Stimulated activated CD8-positive, alpha-beta memory T cell treated with anti-CD3 and anti-CD28 coated beads, Interleukin-2, amount 100 ng/mL, for 48 hours (primary cell): Measurements from ENCODE around the gene TRPT1.
"Not testable (repeated sequence)": the region's sequence is repeated elsewhere in the genome, so short reads cannot be mapped to it uniquely, and the experiment has no call there.

Experiments
- DNase-seq, 2 donors: peaks; one replicate each; pipeline ENCODE4 v3.0.0-alpha.2; 2020; ENCODE audit warnings: low read depth in 2 of 2

Gene TRPT1

DNA sequence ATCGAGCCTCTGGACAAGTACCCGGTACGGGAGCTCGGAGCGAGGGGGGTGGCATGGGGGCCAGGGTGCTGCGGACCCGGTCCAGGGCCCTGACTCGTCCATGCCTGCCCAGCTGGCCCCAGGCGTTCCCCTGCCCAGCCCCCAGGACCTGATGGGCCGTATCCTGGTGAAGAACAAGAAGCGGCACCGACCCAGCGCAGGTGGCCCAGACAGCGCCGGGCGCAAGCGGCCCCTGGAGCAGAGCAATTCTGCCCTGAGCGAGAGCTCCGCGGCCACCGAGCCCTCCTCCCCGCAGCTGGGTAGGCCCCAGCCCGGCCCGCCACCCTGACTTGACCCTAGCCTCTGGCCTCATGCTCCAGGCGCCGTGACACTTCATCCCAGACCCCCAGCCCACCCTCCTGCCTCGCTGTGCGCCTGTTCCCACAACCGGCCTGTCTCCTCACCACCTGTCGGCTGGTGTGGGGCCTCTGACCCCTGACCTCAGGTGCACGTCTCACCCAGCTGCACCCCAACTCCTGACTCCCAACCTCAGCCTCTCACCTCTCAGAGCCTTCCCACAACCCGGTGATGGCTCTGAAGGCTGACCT, 33.1 kb upstream of the TRPT1 start:
- DNase-seq, result no peak

DNA sequence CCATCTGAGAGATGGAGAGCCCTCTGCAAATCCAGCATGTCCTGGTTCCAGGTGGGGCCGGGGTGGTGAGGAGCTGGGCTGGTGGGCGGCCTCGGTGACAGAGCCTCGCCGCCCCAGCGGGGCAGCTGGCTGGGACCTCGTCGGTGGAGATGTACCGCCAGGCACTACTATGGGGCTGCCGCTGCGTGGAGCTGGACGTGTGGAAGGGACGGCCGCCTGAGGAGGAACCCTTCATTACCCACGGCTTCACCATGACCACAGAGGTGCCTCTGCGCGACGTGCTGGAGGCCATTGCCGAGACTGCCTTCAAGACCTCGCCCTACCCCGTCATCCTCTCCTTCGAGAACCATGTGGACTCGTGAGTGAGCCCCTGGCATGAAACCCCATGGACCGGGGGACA, 32.4 kb upstream of the TRPT1 start:
- DNase-seq, result no peak

GRCh38 chr11:64256300-64256699, 30.3 kb upstream of the TRPT1 start:
- no peak for DNase-seq

DNA sequence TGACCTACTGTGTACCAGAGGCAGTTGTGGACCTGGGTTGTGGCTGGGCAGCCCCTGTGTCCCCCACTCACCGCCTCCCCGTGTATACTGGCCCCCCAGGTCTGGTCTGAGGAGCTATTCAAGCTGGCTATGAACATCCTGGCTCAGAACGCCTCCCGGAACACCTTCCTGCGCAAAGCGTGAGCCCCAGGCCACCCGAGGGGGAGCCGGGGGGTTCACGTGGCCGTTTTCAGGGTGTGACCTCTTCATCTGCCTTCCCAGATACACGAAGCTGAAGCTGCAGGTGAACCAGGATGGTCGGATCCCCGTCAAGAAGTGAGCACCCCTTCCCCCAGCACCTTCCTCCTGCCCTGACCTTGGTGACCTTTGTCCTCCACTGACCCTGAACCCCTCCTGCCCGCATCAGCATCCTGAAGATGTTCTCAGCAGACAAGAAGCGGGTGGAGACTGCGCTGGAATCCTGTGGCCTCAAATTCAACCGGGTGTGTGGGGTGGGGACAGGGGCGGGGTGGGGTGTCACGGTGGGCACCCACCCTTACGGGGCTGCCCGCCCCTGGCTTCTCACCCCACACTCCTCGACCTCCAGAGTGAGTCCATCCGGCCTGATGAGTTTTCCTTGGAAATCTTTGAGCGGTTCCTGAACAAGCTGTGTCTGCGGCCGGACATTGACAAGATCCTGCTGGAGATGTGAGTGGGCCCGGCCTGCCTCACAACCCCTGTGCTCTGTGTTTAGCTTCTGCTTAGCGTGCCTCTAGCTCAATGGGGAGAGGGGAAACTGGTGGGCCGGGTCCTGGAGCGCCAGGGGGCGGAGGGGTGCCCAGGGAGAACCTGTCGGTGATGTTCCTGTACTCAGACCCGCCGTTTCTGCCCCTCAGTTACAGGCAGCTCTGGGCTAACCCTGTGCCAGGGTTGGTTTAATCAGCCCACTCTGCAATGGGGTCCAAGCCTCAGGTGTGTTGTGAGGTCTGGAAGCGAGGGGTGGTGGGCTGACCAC, 29.4 kb upstream of the TRPT1 start:
- no peak for DNase-seq

DNA sequence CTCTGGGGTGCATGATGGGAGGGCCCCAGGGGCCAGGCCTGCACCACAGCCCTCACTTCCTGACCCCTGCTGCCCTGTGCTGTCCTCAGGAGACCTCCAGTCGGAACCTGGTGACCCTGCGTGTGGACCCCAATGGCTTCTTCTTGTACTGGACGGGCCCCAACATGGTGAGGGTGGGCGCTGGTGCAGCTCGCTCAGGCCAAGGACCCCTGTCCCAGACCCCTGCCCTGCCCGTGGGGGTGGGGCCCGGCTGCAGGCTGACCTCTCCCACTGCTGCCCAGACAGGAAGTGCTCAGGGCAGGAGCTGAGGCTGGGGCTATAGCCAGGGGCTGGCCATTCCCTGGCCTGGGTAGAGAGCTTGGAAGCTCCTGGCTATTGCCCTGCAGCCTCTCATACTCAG, 28.3 kb upstream of the TRPT1 start:
- DNase-seq, result no peak

DNA sequence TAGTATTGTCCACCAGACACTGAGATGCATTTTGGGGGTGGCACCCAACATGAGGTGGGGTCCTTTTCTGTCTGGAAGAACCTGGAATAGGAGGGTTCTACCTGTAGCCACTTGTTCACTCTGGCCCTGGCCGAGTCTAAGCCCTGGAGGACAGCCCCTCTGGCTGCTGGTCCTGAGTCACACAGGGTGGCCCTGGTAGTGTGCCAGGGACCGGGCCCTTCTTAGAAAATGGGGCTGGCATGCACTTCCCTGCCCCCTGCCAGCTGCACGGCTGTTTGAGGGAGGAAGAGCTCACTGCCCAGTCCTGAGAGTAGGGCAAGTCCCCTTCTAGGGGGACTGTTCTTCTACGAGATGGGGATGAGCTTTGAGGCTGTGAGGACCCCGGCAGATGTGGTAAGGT, 27.5 kb upstream of the TRPT1 start:
- DNase-seq, result no peak

DNA sequence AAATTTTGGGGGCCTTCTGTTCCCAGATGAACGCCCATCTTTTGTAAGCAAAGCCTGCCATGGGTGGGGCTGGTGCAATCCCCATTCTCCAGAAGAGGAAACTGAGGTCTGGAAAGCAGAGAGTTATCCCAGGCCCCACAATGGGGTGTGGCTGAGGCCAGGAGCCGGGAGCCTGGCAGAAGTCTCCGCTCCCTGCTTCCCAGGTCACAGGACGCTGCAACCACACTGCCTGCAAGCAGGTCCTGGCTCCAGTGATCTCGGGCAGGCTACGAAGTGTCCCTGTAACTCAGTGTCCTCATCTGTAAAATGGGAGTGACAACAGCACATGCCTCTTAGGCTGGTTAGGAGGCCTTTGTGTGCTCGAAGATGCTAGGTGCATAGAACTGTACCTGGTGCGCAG, 27.1 kb upstream of the TRPT1 start:
- DNase-seq, result no peak

- DNase-seq, result no peak
Measured at GRCh38 chr11:64252003-64252872, 26.3 kb upstream of the TRPT1 start.

DNA sequence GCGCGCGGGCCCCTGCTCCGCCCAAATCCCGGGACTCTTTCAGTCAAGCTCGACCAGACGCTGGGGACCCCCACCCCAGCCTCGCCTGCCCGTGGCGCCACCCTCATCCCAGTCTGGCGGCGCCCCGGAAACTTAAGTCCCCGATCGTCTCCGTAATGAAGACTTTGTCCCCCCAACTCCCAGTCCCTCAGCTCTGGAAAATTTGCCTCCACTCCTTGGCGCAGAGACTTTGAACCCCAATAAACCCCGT, 25.7 kb upstream of the TRPT1 start:
- no peak for DNase-seq

GRCh38 chr11:64251016-64251752, 25.2 kb upstream of the TRPT1 start, which contains the start of gene PLCB3:
Gene PLCB3, plus strand, starts transcription at chr11:64251530. Its CDS starts 120 bp downstream, at chr11:64251650.
- DNase-seq, result peak in 1 of 2 donors; percentile 59

DNA sequence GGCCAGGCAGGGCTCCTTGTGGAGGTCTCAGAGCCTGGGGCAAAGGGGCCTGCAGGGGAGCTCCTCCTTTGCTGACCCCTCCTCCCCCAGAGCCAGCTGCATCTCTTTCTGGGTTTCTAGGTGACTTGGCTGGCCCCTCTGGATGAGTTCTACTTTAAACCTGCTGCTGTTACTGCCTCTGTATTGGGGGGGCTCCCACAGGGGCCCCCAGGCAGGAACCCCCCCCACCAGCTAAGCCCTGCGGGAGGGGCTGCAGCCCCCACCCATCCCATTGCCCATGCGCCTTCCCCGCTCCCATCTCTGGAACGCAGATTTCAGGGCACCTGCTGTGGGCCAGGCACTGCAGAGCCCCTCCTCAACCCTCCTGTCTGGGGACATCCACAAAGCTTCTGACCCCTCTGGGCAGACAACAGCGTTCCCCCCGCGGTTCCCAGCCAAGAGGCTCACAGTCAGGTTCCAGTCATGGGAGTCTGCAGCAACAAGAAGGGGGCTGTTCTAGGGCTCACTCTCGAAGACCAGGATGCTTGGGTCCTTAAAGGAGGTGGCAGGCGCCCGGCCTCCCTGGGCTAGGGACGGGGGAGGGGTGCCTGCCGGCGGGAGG, 24.5 kb upstream of the TRPT1 start:
- DNase-seq, result no peak

GRCh38 chr11:64249563-64250414, 23.8 kb upstream of the TRPT1 start:
- no peak for DNase-seq

DNA sequence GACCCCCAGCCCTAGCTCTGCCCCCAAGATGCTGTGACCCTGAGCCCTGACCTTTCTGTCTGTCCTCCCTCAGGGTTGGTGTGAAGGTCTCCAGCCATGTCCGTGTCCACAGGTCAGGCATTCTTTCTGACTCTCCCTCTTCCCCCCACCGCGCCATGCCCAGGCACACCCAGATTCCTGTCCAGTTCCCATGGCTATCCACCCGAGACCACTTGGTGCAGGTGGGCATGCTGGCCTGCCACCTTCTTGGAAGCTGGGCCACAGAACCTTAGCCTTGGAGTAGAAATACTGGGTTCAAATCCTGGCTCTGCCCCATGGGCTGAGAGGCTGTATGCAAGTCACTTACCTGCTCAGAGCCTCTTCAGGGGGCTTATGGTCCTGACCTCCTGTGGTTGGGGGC, 23.1 kb upstream of the TRPT1 start:
- DNase-seq, result no peak

DNA sequence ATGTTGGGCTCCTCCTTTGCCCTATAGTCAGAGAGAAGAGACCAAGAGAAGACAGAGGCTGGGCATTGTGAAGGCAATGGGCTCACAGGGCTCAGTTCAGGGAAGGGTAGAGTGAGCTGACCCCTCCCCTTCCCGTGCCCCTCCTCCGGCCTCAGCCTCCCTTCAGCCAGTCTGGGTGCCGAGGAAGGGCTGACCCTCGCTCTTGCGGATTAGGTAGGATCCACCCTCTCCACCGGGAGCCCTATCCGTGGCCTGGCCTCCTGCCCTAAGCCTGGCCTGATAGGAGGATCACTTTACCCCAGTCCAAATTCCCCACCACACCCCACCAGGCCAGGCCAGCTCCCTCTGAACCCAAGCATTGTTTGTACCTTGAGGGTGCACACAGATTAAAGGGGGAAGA, 22.6 kb upstream of the TRPT1 start:
- DNase-seq, result no peak

DNA sequence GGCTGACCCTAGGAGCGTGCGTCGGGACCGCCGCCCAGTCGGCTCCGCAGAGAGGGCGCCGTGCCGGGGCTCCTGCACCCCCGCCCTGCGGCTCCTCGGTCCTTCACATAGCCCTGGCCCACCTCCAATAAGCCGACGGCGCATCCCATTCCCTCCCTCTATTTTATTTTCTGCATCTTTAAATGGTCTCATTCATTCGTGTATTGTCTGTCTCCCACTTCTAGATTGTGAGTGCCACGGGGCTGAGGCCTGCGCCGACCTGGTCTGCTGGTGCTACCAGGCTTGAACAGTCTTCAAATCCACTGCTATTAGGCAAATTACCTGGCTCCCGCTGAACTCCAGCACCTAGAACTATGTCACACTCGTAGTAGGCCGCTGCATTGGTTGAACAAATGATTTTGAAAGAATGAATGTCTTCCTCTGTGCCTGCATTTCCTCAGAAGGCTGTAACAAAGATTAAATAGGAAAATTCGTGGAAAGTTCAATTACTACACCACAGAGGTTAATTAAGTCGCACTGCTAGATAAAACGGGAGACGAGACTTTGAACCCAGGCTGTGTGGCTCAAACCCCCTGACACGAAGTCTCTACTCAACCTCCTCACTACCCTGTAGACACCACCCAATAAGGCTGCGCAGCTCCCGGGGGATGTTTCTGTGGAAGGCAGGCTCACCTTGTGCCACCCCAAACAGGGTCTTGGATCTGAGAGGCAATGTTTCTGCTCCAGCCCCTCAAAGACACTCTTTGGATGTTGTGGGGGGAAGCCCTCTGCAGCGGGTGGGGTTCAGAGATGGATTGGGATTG, 21.9 kb upstream of the TRPT1 start:
- DNase-seq, result no peak

DNA sequence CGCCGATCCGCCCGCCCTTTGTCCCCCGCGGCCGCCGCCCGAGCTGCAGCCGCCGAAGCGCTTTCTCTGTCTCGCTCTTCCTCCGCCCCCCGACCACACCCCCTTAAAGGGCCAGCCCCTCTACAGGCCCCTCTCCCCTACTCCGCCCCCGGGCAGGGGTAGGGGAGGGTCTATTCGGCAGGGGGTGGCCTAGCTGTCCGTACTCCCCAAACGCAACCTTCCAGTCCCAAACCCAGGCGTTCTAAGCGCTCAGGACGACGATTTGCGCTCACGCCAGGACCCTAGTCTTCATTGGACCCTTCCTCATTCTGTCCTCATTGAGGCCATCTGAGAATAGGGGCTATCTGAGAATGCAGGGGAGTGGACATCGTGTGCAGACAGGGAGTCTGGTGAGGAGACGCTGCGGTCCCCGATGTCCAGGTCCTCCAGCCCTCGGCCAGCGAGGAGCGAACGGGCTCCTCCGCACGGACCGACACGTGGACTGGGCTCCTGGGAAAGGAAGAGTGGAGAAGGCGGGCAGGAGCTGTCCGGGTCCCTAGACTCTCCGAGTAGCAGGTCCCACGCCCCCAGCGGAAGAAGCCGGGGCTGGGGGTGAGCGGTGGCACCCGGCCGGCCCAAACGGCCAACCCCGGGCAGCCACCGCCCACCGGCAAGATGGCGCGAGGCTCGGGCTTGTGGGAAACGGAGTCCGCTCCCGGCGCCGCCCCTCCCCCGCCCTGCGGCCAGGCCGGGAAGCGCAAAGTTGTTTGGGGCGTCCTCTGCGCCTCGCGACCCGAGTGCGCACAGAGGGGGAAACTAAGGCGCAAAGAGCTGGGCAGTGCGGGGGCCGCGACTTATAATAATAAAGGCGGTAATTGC, 21.1 kb upstream of the TRPT1 start, which contains the start of gene PPP1R14B:
TSS of gene PPP1R14B (minus strand) at position 73 of the 858 bp plus-strand sequence. CDS start 270 bp downstream, outside the sequence.
- peak; percentile 77 to 78 for DNase-seq

DNA sequence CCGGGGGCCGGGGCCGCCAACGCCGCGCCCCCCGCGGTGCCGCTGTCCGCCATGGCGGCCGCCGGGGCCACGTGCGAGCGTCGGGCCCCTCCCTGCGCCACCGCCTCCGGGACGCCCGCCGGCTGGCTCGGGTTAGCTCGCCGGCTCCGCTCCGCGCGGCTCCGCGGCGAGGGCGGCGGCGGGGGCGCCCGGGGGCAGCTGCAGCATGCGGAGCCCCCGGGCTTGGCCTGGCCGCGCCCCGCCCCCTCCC, 20.6 kb upstream of the TRPT1 start:
- DNase-seq, result not testable (repeated sequence)

DNA sequence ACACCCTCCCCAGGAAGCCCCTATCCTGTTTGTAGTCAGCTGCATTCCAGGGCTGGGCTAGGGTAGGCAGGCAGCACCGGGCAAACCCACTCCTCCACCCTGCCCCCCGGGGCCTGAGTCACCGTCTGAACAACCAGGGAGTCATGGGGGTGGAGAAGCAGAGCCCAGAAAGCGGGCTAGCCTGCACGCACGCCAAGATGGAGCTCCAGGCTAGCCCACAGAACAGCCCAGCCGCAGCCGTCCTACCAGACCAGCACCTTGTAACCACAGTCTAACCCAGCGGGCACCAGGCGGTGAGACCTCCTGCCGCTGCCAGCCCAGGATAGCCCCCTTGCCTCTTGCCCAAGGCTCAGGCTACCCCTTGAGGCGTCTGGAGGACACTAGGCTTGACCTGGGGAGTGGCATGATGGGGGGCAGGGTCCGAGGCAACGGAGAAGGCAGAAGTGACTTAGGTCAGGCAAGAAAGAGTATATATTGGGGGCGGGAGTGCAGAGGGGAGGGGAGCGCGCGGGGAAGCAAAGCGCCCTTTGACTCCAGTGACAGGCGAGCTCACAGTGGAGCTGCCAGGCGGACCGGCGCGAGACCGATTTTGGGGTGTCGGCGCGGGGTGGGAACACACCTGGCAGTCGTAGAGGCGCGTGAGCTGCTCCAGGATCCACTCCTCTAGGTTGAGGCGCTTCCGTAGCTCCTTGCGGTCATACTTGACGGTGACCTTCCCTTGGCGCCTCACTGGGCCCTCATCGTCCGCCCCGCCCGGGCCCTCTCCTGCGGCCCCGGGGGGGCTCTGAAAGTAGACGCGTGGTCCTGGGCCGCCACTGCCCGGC, 20.0 kb upstream of the TRPT1 start:
- peak; percentile 63 to 72 for DNase-seq
